DND-41 (cell line): Measurements from ENCODE around the gene ZAR1.

Source experiments
- ATAC-seq: fragments of 200-7000 bp; cut with Tn5 transposase; 3 replicates; pipeline ENCODE4 v1.9.1; 2021; ENCODE audit warnings: low read depth; ENCODE audit not compliant: insufficient read depth
- DNase-seq: peaks from one replicate; pipeline ENCODE4 v3.0.0-alpha.2; 2020
- H2AFZ ChIP-seq: 2 replicates; pipeline ENCODE4 v1.6.0; 2012; ENCODE audit warnings: low read depth, low read length
- H3K27ac ChIP-seq: 2 replicates; pipeline ENCODE4 v1.5.1; 2012; ENCODE audit warnings: low read length, inconsistent platforms
- H3K27me3 ChIP-seq: fragments of 200-600 bp; sonication (generic); 2 replicates; pipeline ENCODE4 v1.6.0; 2012; ENCODE audit warnings: low read length, mild to moderate bottlenecking, inconsistent platforms; ENCODE audit not compliant: insufficient read depth, poor library complexity
- H3K36me3 ChIP-seq: 2 replicates; pipeline ENCODE4 v1.5.1; 2012; ENCODE audit warnings: low read length, inconsistent platforms; ENCODE audit not compliant: insufficient read depth
- H3K4me1 ChIP-seq: 2 replicates; pipeline ENCODE4 v1.5.1; 2012; ENCODE audit warnings: mild to moderate bottlenecking, low read length; ENCODE audit not compliant: insufficient read depth
- H3K4me2 ChIP-seq: 2 replicates; pipeline ENCODE4 v1.6.0; 2012; ENCODE audit warnings: mild to moderate bottlenecking, moderate library complexity, low read length, inconsistent platforms; ENCODE audit not compliant: insufficient read depth
- H3K4me3 ChIP-seq, 2 experiments: fragments of 200-600 bp in 1 of 2; shearing (Covaris generic) in 1 of 2; 2 replicates each; pipeline ENCODE4 v1.5.1; 2012 to 2016; ENCODE audit warnings: inconsistent platforms in 2 of 2, low read length in 2 of 2, mild to moderate bottlenecking in 2 of 2, low read depth in 1 of 2, moderate library complexity in 1 of 2
- H3K79me2 ChIP-seq: 2 replicates; pipeline ENCODE4 v1.6.0; 2012; ENCODE audit warnings: low read length, inconsistent platforms; ENCODE audit not compliant: insufficient read depth
- H3K9ac ChIP-seq: 2 replicates; pipeline ENCODE4 v1.6.0; 2012; ENCODE audit warnings: low read depth, mild to moderate bottlenecking, inconsistent platforms, low read length, moderate library complexity
- H3K9me3 ChIP-seq: 2 replicates; pipeline ENCODE4 v1.5.1; 2012; ENCODE audit warnings: low read length, moderate library complexity, mild to moderate bottlenecking, inconsistent platforms; ENCODE audit not compliant: insufficient read depth, severe bottlenecking
- H4K20me1 ChIP-seq: 2 replicates; pipeline ENCODE4 v1.6.0; 2012; ENCODE audit warnings: low read length; ENCODE audit not compliant: insufficient read depth
- CTCF ChIP-seq: IDR thresholded peaks from 2 replicates; pipeline ENCODE4 v1.5.1; 2012; ENCODE audit warnings: borderline replicate concordance, low read length, moderate library complexity, mild to moderate bottlenecking; ENCODE audit not compliant: poor library complexity, severe bottlenecking; ENCODE audit errors: extremely low read depth
- EZH2 ChIP-seq: IDR thresholded peaks from 3 replicates; pipeline ENCODE4 v1.6.1; 2012; ENCODE audit warnings: borderline replicate concordance, low read depth, mild to moderate bottlenecking, moderate library complexity, low read length, inconsistent platforms; ENCODE audit not compliant: severe bottlenecking

ZAR1 gene

GRCh38 chr4:48470137-48470536 lies 19.9 kb upstream of the ZAR1 start:
- Histone ChIP-seq H3K4me2 (no peak overlapping the region), H2AFZ (no peak overlapping the region)
- ATAC-seq, result no peak

GRCh38 chr4:48470570-48470969 lies 19.5 kb upstream of the ZAR1 start:
- no peak overlapping the region for H2AFZ ChIP-seq
- no peak overlapping the region for H3K4me2 ChIP-seq
- H3K27me3 ChIP-seq, result no peaks in the 10 kb centered on the region
- H3K79me2 ChIP-seq, result no peaks in the 10 kb centered on the region
- H3K9ac ChIP-seq, result no peak overlapping the region
- no peaks in the 10 kb centered on the region for H3K4me1 ChIP-seq
- H3K36me3 ChIP-seq, result no peaks in the 10 kb centered on the region
- H3K9me3 ChIP-seq, result no peaks in the 10 kb centered on the region
- H4K20me1 ChIP-seq, result no peaks in the 10 kb centered on the region
- no peak for ATAC-seq
- no peak overlapping the region for H3K4me3 ChIP-seq
- H3K27ac ChIP-seq, result no peak overlapping the region
- no peak for DNase-seq
- TF ChIP-seq EZH2 (no peak), CTCF (no peak)

More at GRCh38 chr4:48470137-48470536, 19.9 kb upstream of the ZAR1 start:
- no peaks in the 10 kb centered on the region for H3K4me1 ChIP-seq
- no peak overlapping the region for H3K4me3 ChIP-seq
- H4K20me1 ChIP-seq, result no peaks in the 10 kb centered on the region
- no peaks in the 10 kb centered on the region for H3K79me2 ChIP-seq
- no peaks in the 10 kb centered on the region for H3K9me3 ChIP-seq
- H3K9ac ChIP-seq, result no peak overlapping the region
- H3K27me3 ChIP-seq, result no peaks in the 10 kb centered on the region
- no peak for DNase-seq
- no peak overlapping the region for H3K27ac ChIP-seq
- TF ChIP-seq CTCF (no peak), EZH2 (no peak)
- no peaks in the 10 kb centered on the region for H3K36me3 ChIP-seq

- TF ChIP-seq CTCF, result no peak
- TF ChIP-seq EZH2, result no peak
- no peak overlapping the region for H3K4me2 ChIP-seq
- no peak for ATAC-seq
Measured at GRCh38 chr4:48472794-48473193, 17.3 kb upstream of the ZAR1 start.

GRCh38 chr4:48475770-48476169 lies 14.3 kb upstream of the ZAR1 start:
- no peak for ATAC-seq
- H3K4me1 ChIP-seq, result no peaks in the 10 kb centered on the region
- H3K4me3 ChIP-seq, result no peak overlapping the region

More at GRCh38 chr4:48472794-48473193, 17.3 kb upstream of the ZAR1 start:
- H3K9me3 ChIP-seq, result no peaks in the 10 kb centered on the region
- DNase-seq, result no peak
- no peak overlapping the region for H3K9ac ChIP-seq
- H2AFZ ChIP-seq, result no peak overlapping the region
- no peak overlapping the region for H3K27ac ChIP-seq
- no peaks in the 10 kb centered on the region for H3K36me3 ChIP-seq
- H3K79me2 ChIP-seq, result no peaks in the 10 kb centered on the region
- H3K27me3 ChIP-seq, result no peaks in the 10 kb centered on the region
- H3K4me3 ChIP-seq, result no peak overlapping the region
- H3K4me1 ChIP-seq, result no peaks in the 10 kb centered on the region
- H4K20me1 ChIP-seq, result no peaks in the 10 kb centered on the region

More at GRCh38 chr4:48475770-48476169, 14.3 kb upstream of the ZAR1 start:
- H4K20me1 ChIP-seq, result no peaks in the 10 kb centered on the region
- H3K79me2 ChIP-seq, result no peaks in the 10 kb centered on the region
- no peaks in the 10 kb centered on the region for H3K27me3 ChIP-seq
- H3K9me3 ChIP-seq, result no peaks in the 10 kb centered on the region
- no peak for DNase-seq
- H3K4me2 ChIP-seq, result no peak overlapping the region
- no peak overlapping the region for H3K27ac ChIP-seq
- no peaks in the 10 kb centered on the region for H3K36me3 ChIP-seq
- H3K9ac ChIP-seq, result no peak overlapping the region
- H2AFZ ChIP-seq, result no peak overlapping the region
- TF ChIP-seq EZH2 (no peak), CTCF (no peak)
